Measurements from ENCODE around the gene BIVM.

The BIVM gene

DNA sequence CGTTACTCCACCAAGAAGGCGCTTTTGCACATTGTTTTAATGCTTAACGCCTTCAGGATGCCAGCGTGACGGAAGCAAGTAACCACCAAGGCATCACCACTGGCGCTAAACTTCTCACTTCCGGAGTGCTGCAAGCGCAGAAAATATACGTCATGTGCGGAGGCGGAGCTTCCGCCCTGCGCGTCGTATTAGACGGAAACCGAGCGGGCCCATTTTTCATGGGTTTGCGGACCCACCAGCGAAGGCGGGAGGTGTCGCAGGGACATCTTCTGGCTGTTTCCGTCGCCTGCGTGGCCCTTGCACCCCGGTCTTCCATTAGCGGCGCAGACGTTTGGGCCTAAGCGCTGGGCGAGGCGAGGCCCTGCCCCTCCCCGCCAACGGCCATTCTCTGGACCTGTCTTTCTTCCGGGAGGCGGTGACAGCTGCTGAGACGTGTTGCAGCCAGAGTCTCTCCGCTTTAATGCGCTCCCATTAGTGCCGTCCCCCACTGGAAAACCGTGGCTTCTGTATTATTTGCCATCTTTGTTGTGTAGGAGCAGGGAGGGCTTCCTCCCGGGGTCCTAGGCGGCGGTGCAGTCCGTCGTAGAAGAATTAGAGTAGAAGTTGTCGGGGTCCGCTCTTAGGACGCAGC is 46.8 kb downstream of the BIVM start, which contains the start of gene ERCC5:
TSS of gene ERCC5 (plus strand) at position 403 of the 631 bp plus-strand sequence. CDS start 235 bp downstream, outside the sequence.
- DNase-seq: peak; percentile 64

DNA sequence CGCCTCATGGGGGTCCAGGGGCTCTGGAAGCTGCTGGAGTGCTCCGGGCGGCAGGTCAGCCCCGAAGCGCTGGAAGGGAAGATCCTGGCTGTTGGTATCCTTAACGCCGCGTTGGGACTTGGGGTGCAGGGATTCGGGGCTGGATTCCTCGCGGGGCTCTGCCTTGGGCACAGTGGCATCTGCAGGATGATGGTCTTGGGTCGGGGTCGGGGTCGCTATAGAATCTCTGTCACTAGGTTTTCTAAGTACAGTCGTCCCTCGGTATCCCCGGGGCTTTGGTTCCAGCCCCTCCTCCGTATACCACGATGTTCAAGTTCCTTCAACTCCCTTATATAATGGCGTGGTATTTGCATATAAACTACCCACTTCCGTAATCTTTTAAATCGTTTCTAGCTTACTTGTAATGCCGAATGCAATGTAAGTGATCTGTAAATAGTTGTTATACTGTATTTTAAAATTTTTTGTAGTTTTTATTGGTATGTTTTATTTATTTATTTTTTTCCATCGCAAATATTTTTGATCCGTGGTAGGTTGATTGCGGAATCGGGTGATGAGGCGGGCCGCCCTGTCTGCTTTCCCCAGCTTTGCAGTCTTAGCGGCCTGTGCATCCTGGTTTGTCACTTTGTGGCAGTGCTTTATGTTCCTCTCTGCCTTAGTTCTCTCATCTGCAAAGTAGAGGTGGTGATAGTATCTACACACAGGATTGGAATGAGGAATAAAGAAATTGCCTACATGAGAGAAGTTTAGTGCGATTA is 47.5 kb downstream of the BIVM start:
- DNase-seq: peak; percentile 18

DNA sequence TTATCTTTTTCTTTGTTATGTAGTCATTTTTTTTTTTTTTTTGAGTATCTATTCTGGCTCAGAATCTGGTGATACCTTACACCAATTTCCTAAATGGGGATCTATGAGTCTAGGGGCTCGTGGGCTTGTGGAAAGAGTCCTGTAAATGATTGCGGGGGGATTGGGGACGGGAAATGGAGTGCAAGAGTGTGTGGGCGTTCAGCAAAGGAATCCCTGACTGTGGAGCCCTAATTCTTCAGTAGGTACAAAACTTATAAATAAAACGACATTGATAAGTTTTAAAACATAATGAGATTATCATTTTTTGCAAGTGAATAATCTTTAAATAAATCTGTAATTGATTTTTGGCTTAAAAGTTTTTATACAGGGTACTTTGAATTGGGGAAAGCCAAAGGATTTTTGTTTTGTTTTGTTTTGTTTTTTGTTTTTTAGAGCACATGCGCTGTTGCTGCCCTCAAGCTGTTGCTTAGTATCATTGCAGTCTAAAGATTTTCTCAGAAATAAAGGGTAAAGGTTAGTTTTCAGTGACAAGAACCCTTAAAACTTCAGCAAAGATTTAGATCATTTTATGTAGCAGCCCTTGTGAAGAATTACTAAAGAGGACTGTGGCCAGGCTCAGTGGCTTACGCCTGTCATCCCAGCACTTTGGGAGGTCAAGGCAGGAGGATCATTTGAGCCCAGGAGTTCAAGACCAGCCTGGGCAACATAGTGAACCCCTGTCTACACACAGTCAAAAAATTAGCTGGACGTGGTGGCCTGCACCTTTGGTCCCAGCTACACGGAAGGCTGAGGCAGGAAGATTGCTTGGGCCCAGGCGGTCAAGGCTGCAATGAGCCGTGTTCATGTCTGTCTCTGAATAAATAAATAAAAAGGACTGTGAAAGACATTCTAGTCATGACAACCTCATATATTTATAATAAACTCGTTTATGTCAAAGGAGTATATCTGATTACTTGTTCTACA is 48.6 kb downstream of the BIVM start:
- peak; percentile 6 for DNase-seq

GRCh38 chr13:102848956-102849355 is 50.0 kb downstream of the BIVM start:
- DNase-seq: no peak

GRCh38 chr13:102852556-102852955 is 53.6 kb downstream of the BIVM start:
- no peak for DNase-seq

- no peak for DNase-seq
Observed at GRCh38 chr13:102854675-102855074, 55.8 kb downstream of the BIVM start.

DNA sequence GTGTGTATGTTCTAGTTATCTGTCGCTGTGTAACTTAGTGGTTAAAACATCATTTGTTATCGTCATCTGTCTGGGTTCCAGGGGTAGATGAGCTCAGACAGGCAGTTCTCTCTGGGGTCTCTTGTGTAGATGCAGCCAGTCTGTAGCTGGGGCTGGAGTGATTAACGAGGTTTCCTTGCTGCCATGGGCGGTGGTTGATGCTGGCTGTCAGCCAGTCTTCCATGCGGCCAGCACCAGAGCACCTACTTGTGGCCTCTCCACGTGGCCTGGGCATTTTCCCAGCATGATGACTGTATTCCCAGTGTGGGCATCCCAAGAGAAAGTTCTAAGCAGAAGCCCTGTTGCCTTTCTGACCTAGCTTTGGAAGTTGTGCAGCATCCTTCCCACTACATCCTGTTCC is 57.6 kb downstream of the BIVM start:
- no peak for DNase-seq

DNA sequence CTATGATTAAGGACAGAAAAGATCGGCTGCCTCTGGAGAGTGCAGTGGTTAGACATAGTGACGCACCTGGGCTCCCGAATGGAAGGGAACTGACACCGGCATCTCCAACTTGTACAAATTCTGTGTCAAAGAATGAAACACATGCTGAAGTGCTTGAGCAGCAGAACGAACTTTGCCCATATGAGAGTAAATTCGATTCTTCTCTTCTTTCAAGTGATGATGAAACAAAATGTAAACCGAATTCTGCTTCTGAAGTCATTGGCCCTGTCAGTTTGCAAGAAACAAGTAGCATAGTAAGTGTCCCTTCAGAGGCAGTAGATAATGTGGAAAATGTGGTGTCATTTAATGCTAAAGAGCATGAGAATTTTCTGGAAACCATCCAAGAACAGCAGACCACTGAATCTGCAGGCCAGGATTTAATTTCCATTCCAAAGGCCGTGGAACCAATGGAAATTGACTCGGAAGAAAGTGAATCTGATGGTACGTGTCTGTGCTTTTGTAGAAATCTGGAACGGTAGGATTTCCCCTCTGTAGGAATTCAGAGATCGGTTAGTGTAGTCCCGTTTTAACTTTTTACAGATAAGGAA is 63.8 kb downstream of the BIVM start:
- no peak for DNase-seq

DNA sequence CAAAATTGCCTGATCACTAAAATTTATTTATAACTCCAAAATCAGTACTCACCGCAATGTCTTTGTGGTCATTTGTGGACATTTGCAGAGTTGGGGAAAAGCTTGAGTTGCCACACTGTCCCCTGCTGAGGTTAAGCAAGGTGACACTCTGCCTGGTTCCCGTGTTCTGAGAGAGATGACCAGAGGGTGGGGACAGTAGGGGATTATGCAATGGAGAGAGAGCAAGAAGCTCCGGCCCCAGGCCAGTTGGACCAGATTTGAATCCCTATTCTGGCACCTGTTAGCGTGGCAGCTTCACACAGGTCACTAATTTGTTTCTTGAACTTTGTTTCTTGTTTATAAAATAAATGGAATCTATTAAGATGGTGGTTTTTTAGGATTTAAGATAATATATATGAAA is 64.7 kb downstream of the BIVM start:
- DNase-seq: no peak

DNA sequence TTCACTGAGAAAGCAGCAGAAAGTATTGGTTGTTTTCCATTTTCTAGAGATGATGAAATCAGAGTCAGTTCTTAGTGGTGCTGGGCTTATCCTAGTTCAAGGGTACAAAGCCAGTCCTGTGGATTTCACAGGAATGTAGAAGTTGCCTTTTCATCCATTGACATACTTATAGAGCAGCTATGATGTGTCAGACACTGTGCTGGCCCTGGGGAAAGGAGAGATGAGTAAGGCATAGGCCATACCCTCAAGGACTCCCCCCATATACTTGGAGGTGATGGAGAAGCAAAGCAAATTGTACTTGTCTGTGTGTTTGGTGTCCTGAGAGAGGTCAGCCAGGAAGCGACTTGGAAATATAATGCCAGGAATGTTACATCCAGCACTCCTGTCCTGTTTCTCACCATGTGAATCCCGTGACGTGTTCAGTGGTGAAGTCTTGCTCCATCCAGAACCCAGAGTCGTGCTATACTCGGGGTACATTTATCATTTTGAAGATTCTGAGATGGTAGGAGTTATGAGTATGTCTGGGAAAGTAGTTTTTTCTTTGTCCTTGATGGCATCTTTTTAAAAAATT is 69.5 kb downstream of the BIVM start:
- no peak for DNase-seq

- DNase-seq: no peak
Observed at GRCh38 chr13:102869948-102870676, 71.2 kb downstream of the BIVM start.

GRCh38 chr13:102870677-102871415 is 71.9 kb downstream of the BIVM start:
- DNase-seq: peak; percentile 34

DNA sequence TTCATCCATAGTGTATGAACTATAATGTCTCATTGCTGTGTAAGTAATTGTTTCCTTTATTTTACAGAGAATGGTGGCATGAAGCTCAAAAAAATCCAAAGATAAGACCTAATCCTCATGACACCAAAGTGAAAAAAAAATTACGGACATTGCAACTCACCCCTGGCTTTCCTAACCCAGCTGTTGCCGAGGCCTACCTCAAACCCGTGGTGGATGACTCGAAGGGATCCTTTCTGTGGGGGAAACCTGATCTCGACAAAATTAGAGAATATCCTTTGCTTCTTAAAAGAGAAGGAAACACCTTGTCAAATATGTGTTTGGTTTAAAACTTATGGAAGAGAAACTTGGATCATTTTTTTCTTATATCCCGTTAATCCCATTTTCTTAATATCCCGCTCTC is 73.2 kb downstream of the BIVM start:
- DNase-seq: no peak

GRCh38 chr13:102872531-102872930 is 73.6 kb downstream of the BIVM start:
- no peak for DNase-seq

DNA sequence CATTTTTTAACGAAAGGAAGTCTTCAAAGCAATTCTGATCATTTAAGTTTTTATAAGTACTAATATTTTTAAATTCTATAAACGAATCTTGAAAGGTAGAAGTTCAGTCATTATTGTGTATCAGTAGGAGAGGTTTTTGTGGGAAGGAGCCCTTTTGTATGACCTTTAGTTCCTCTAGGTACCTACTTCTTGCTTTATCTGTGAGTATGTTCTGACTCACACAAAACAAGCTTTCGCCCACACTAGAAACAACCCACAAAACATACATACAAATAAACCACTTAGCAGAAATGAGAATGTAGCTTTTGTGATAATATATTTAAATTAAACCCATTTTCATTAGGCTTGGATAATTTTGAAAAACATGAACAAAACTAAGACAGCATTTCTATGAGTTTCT is 74.7 kb downstream of the BIVM start:
- DNase-seq: no peak

GRCh38 chr13:102875256-102875655 is 76.3 kb downstream of the BIVM start:
- no peak for DNase-seq

- DNase-seq: no peak
Observed at GRCh38 chr13:102877303-102877702, 78.4 kb downstream of the BIVM start.

GRCh38 chr13:102878481-102878880 is 79.6 kb downstream of the BIVM start:
- no peak for DNase-seq

DNA sequence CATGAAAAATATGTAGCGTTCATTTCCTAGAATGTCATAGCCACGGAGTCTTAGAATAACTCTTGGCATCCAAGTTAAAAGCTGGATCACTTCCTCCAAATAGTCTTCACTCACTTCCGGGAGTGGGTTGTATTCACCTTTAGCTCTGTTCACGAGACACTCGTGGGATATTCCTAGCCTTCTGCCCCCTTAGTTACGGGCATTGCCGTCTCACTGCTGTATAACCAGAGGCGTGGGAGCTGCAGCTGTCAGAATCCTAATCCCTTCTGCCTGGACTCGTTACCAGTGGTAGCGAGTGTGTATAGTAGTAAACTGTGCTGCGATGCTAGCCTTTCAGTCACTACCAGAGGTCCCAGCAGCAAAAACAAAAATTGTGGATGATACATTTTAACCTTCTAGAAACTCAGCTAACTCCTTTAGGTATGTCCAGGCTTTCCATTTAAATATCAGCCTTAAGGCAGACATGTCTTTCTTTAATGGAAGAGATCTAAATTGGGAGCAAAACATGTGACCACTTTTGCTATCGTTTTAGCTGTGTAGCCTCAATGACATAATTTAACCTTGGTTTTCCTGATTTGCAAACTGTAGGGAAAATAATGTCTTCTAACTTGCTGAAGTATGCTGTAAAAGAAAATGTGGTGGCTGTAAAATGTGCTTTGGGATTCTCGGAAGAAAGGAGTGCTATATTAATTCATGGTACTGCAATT is 81.0 kb downstream of the BIVM start:
- no peak for DNase-seq

Measured in NCI-H510A treated with DMSO at 0.1 percent for 48 hours (cell line).